Pancreas (tissue), 10 donors: ENCODE results near the gene CRACR2A. TPM values are rescaled to one million over a fixed set of nuclear protein-coding genes. Genes with fewer than 3 reads are reported as not detected.
A peak's percentile ranks its signal among the peaks of the same experiment; 100 is the strongest.

Experiments used
- ATAC-seq, 4 donors: fragments of 200-7000 bp; cut with Tn5 transposase; one replicate each; pipeline versions ENCODE4 v1.8.0 to v1.9.1; 2020; ENCODE audit warnings: mild to moderate bottlenecking in 4 of 4, moderate library complexity in 4 of 4
- DNase-seq, 6 donors: peaks; one replicate each; pipeline ENCODE4 v3.0.0-alpha.2; 2020
- FAIRE-seq: peaks from 2 replicates; lab custom pipeline; 2012; peaks lifted over from hg19 to GRCh38; lab: Jason Lieb, UNC
- H3K27ac ChIP-seq, 4 donors: fragments of 200-600 bp; sonication (generic); 1 replicate in 3 of 4; 2 replicates in 1 of 4; pipeline versions ENCODE4 v1.5.0 to v1.8.0; 2020
- H3K27me3 ChIP-seq, 4 donors: fragments of 200-600 bp; one replicate each; pipeline ENCODE4 v1.8.0; 2021
- H3K36me3 ChIP-seq, 3 donors: fragments of 200-600 bp; sonication (generic) in 1 of 3; one replicate each; pipeline versions ENCODE4 v1.5.0 to v1.8.0; 2020 to 2021
- H3K4me1 ChIP-seq, 3 donors: fragments of 200-600 bp; one replicate each; pipeline ENCODE4 v1.8.0; 2021
- H3K4me3 ChIP-seq, 4 donors: fragments of 200-600 bp; sonication (generic) in 2 of 4; one replicate each; pipeline versions ENCODE4 v1.5.0 to v1.8.0; 2020 to 2021
- H3K9me3 ChIP-seq, 4 donors: fragments of 200-600 bp; one replicate each; pipeline ENCODE4 v1.8.0; 2021
- CTCF ChIP-seq, 4 donors: fragments of 200-600 bp; sonication (generic) in 3 of 4; IDR thresholded peaks; one replicate each; pipeline versions ENCODE4 v1.5.0 to v1.8.0; 2021; ENCODE audit warnings: antibody characterized with exemption in 4 of 4
- WGBS, 2 donors: extraction: QIAGEN DNeasy Blood & Tissue Kit; methylation state at CpG; one replicate each; pipeline ENCODE4 v1.1.7; 2013; 5-methylcytosine and 5-hydroxymethylcytosine counted together
- intact Hi-C, 3 donors: fragments of 100-400 bp; cut with DNase I; formaldehyde crosslinking; loops; one replicate each; pipeline versions ENCODE4 v1.11.1 to v1.14.2; 2022
- polyA plus RNA-seq, 2 donors: library from polyadenylated mRNA; stranded (reverse); fragments of 200-250 nt; gene quantifications; one replicate each; pipeline ENCODE4 v1.2.3, GENCODE V29; 2013
- total RNA-seq, 6 donors: library from RNA; stranded (reverse); fragmentation: NEBNext Ultra II Directional in 4 of 6; extraction: Animal tissue kit (Norgen Biotek cat#: 25700) in 4 of 6; gene quantifications; one replicate each; pipeline versions ENCODE4 v1.2.1 to v1.2.4, GENCODE V29; 2021 to 2023
- donor health status: healthy with polysubstance abuse.
- donor health status: DM: no; HTN: no; CAD: no; lungs with moderate emphysema.
- donor health status: DM: no; HTN: no; CAD: no.
- donor health status: control.
- donor health status: control.
- donor health status: Bipolar disorder and iron deficiency.
- donor health status: DM: yes; HTN: yes; CAD: no.
- donor health status: DM: no; HTN: no; CAD: no.
- donor health status: DM: no; HTN: no; CAD: no.
- donor health status: DM: yes; HTN: yes; CAD: no.

CRACR2A gene
- total and polyA plus RNA-seq, 8 donors = 1.5 to 10.3 (median 7.3) TPM

DNA sequence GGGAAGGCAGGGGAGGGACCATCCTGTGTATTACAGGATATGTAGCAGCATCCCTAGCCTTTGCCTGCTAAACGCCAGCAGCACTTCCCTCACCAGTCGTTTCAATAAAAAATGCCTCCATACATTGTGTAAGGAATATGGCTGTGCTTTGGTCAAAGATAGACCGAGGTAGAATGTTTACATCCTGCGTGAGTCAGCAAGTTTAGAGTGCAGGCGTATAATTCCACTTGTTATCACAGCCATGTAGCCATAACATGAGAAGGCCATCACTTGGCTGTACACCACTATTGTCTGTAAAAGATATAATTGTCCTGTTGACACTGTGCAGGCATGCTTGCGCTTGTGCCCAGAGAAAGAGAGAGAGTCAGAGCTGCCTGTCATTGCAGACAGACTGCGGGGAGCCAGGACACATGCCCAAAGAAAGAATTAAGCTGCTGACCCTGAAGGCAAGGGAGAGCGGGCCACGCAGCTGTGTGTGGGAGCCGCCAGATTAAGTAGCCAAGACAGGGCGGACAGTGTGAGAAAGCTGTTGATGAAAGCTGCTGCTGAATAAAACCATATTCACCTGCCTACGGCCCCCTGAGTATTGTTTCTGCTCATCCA is 68.4 kb downstream of the CRACR2A start:
- DNase-seq = no peak

DNA sequence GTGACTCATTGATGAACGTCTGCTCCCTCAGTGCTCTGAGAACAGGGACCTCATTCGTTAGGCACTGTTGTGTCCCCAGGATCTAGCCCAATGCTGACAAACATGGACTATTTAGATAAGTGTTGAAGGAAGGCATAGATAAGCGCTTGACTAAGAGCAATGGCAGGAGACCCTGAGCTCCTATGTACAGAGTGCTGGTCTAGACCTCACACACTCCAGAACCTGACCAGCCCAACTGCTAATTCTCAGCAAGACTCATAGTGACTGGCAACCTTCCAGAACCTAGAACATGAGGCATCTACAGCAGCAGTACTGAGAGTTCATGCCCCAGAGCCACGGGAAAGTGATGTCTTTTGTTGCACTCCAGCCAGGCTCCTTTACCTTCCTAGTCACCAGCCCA is 69.2 kb downstream of the CRACR2A start:
- Histone ChIP-seq H3K27me3 (no peaks in the 10 kb centered on the region), H3K4me3 (no peak overlapping the region), H3K4me1 (no peaks in the 10 kb centered on the region), H3K36me3 (no peaks in the 10 kb centered on the region), H3K27ac (no peak overlapping the region), H3K9me3 (no peaks in the 10 kb centered on the region)
- ATAC-seq = no peak
- intact Hi-C loops = no loop called here
- no peak for TF ChIP-seq CTCF (IDR thresholded peaks at IDR 0.05)
- 80 to 82% methylated on average over 4 of the region's 4 CpGs for WGBS, 2 donors
- no peak for FAIRE-seq
- no peak for DNase-seq

More for the DNA sequence above, 68.4 kb downstream of the CRACR2A start:
- intact Hi-C loops = no loop called here
- 92% methylated on average over 12 of the region's 12 CpGs for WGBS, 2 donors
- Histone ChIP-seq H3K4me3 (no peak overlapping the region), H3K27ac (no peak overlapping the region), H3K36me3 (no peaks in the 10 kb centered on the region), H3K4me1 (no peaks in the 10 kb centered on the region), H3K9me3 (no peaks in the 10 kb centered on the region), H3K27me3 (no peaks in the 10 kb centered on the region)
- TF ChIP-seq CTCF (IDR thresholded peaks at IDR 0.05) = no peak
- FAIRE-seq = no peak
- ATAC-seq = no peak

DNA sequence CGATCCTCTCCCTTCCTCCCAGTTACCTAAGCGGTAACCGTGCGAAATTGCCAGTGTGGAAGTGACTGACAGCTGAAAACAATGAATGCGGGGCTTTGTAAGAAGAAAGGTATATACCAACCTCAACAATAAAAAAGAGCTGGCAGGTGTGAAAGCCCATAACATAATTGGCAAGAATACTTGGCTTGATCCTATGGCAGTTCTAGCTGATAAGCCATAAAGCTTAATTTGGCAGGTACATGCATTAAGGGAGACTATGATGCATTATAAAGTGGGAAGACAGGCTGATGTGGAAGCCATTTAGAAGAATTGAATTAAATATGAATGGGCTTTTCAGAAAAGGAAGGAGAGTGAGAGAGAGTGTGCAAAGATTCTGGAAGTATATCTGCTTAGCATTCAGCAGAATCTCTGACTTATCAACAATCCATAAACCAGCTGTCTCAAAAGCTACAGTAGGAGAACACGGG is 71.3 kb downstream of the CRACR2A start:
- ATAC-seq = no peak
- no peaks in the 10 kb centered on the region for H3K4me1 ChIP-seq
- H3K27ac ChIP-seq = no peak overlapping the region
- DNase-seq = no peak
- intact Hi-C loops = no loop called here
- FAIRE-seq = no peak
- WGBS, 2 donors = 78 to 84% methylated on average over 6 of the region's 6 CpGs
- no peaks in the 10 kb centered on the region for H3K27me3 ChIP-seq
- H3K36me3 ChIP-seq = no peaks in the 10 kb centered on the region
- H3K9me3 ChIP-seq = no peaks in the 10 kb centered on the region
- no peak for TF ChIP-seq CTCF (IDR thresholded peaks at IDR 0.05)
- H3K4me3 ChIP-seq = no peak overlapping the region

- no peaks in the 10 kb centered on the region for H3K27me3 ChIP-seq
- H3K4me1 ChIP-seq = no peaks in the 10 kb centered on the region
- peak in 3 of 6 donors; percentile 55 to 71 (median 67) for DNase-seq
- H3K36me3 ChIP-seq = no peaks in the 10 kb centered on the region
- intact Hi-C loops = no loop called here
- no peak overlapping the region for H3K27ac ChIP-seq
- ATAC-seq = peak in 3 of 4 donors; percentile 45 to 69 (median 47)
- WGBS, 2 donors = 76 to 77% methylated on average over 8 of the region's 8 CpGs
- H3K9me3 ChIP-seq = no peaks in the 10 kb centered on the region
- no peak for TF ChIP-seq CTCF (IDR thresholded peaks at IDR 0.05)
- H3K4me3 ChIP-seq = no peak overlapping the region
- no peak for FAIRE-seq
These were observed 71.9 kb downstream of the CRACR2A start for GRCh38 chr12:3680919-3681594.

- FAIRE-seq = no peak
- no peak for TF ChIP-seq CTCF (IDR thresholded peaks at IDR 0.05)
- Histone ChIP-seq H3K27ac (no peak overlapping the region), H3K27me3 (no peaks in the 10 kb centered on the region), H3K36me3 (no peaks in the 10 kb centered on the region), H3K4me3 (no peak overlapping the region), H3K9me3 (no peaks in the 10 kb centered on the region), H3K4me1 (no peaks in the 10 kb centered on the region)
- DNase-seq = no peak
- no peak for ATAC-seq
- intact Hi-C loops = no loop called here
- WGBS, 2 donors = 97 to 100% methylated on average over 3 of the region's 3 CpGs
These were observed 73.1 kb downstream of the CRACR2A start for GRCh38 chr12:3679831-3680230.
